Measurements from ENCODE around the gene PANK1.

Gene PANK1

GRCh38 chr10:89663144-89663543, 18.1 kb upstream of the PANK1 start:
- Mint-ChIP-seq H3K27ac (no peak overlapping the region), H3K36me3 (ENCODE audit: low read depth) (no peaks in the 10 kb centered on the region), H3K27me3 (peaks cover 6% of the 10 kb centered on the region), H3K4me3 (no peak overlapping the region), H3K9me3 (no peaks in the 10 kb centered on the region), H3K4me1 (no peaks in the 10 kb centered on the region)
- no peak for ATAC-seq
- DNase-seq = no peak

GRCh38 chr10:89662596-89662995, 17.6 kb upstream of the PANK1 start:
- DNase-seq (no peak), ATAC-seq (no peak)
- H3K27me3 Mint-ChIP-seq = peaks cover 6% of the 10 kb centered on the region
- no peak overlapping the region for H3K4me3 Mint-ChIP-seq
- no peaks in the 10 kb centered on the region for H3K4me1 Mint-ChIP-seq
- no peak overlapping the region for H3K27ac Mint-ChIP-seq
- H3K36me3 Mint-ChIP-seq (ENCODE audit: low read depth) = no peaks in the 10 kb centered on the region
- H3K9me3 Mint-ChIP-seq = no peaks in the 10 kb centered on the region

- H3K4me1 Mint-ChIP-seq = no peaks in the 10 kb centered on the region
- H3K27ac Mint-ChIP-seq = no peak overlapping the region
- H3K27me3 Mint-ChIP-seq = peaks cover 7% of the 10 kb centered on the region
- H3K4me3 Mint-ChIP-seq = no peak overlapping the region
- DNase-seq (no peak), ATAC-seq (no peak)
- peaks cover 5% of the 10 kb centered on the region for H3K9me3 Mint-ChIP-seq
- no peaks in the 10 kb centered on the region for H3K36me3 Mint-ChIP-seq (ENCODE audit: low read depth)
These were observed 14.4 kb upstream of the PANK1 start for GRCh38 chr10:89659143-89660131.

GRCh38 chr10:89657302-89657701, 12.3 kb upstream of the PANK1 start:
- Mint-ChIP-seq H3K36me3 (ENCODE audit: low read depth) (no peaks in the 10 kb centered on the region), H3K27me3 (peaks cover 7% of the 10 kb centered on the region), H3K9me3 (peaks cover 5% of the 10 kb centered on the region), H3K4me1 (no peaks in the 10 kb centered on the region), H3K4me3 (no peak overlapping the region), H3K27ac (no peak overlapping the region)
- ATAC-seq (no peak), DNase-seq (no peak)

- H3K36me3 Mint-ChIP-seq (ENCODE audit: low read depth) = no peaks in the 10 kb centered on the region
- peaks cover 7% of the 10 kb centered on the region for H3K27me3 Mint-ChIP-seq
- H3K9me3 Mint-ChIP-seq = peaks cover 5% of the 10 kb centered on the region
- no peak overlapping the region for H3K4me3 Mint-ChIP-seq
- H3K27ac Mint-ChIP-seq = no peak overlapping the region
- ATAC-seq (no peak), DNase-seq (no peak)
- no peaks in the 10 kb centered on the region for H3K4me1 Mint-ChIP-seq
These were observed 10.7 kb upstream of the PANK1 start for GRCh38 chr10:89655722-89656121.

GRCh38 chr10:89653410-89653869, 8.4 kb upstream of the PANK1 start:
- peaks cover 5% of the 10 kb centered on the region for H3K9me3 Mint-ChIP-seq
- H3K36me3 Mint-ChIP-seq (ENCODE audit: low read depth) = no peaks in the 10 kb centered on the region
- H3K4me1 Mint-ChIP-seq = no peaks in the 10 kb centered on the region
- H3K4me3 Mint-ChIP-seq = no peak overlapping the region
- H3K27ac Mint-ChIP-seq = no peak overlapping the region
- ATAC-seq = no peak
- peaks cover 14% of the 10 kb centered on the region for H3K27me3 Mint-ChIP-seq
- no peak for DNase-seq

- no peak overlapping the region for H3K27ac Mint-ChIP-seq
- ATAC-seq (no peak), DNase-seq (no peak)
- no peak overlapping the region for H3K4me3 Mint-ChIP-seq
- no peaks in the 10 kb centered on the region for H3K4me1 Mint-ChIP-seq
- H3K9me3 Mint-ChIP-seq = peaks cover 5% of the 10 kb centered on the region
- H3K27me3 Mint-ChIP-seq = peaks cover 17% of the 10 kb centered on the region
- no peaks in the 10 kb centered on the region for H3K36me3 Mint-ChIP-seq (ENCODE audit: low read depth)
These were observed 7.8 kb upstream of the PANK1 start for GRCh38 chr10:89652806-89653370.

- no peak overlapping the region for H3K27ac Mint-ChIP-seq
- ATAC-seq = no peak
- H3K36me3 Mint-ChIP-seq (ENCODE audit: low read depth) = no peaks in the 10 kb centered on the region
- DNase-seq = no peak
- peaks cover 20% of the 10 kb centered on the region for H3K27me3 Mint-ChIP-seq
- no peaks in the 10 kb centered on the region for H3K4me1 Mint-ChIP-seq
- H3K4me3 Mint-ChIP-seq = no peak overlapping the region
- H3K9me3 Mint-ChIP-seq = peaks cover 5% of the 10 kb centered on the region
These were observed 7.0 kb upstream of the PANK1 start for GRCh38 chr10:89651916-89652573.

- no peak for DNase-seq
- peaks cover 24% of the 10 kb centered on the region for H3K27me3 Mint-ChIP-seq
- no peak overlapping the region for H3K27ac Mint-ChIP-seq
- no peaks in the 10 kb centered on the region for H3K4me1 Mint-ChIP-seq
- no peak overlapping the region for H3K4me3 Mint-ChIP-seq
- no peak for ATAC-seq
- H3K36me3 Mint-ChIP-seq (ENCODE audit: low read depth) = no peaks in the 10 kb centered on the region
- peaks cover 5% of the 10 kb centered on the region for H3K9me3 Mint-ChIP-seq
These were observed 6.3 kb upstream of the PANK1 start for GRCh38 chr10:89651205-89651915.

- ATAC-seq = no peak
- DNase-seq = no peak
- peaks cover 7% of the 10 kb centered on the region for H3K4me1 Mint-ChIP-seq
- H3K4me3 Mint-ChIP-seq = no peak overlapping the region
- peaks cover 33% of the 10 kb centered on the region for H3K27me3 Mint-ChIP-seq
- H3K9me3 Mint-ChIP-seq = no peaks in the 10 kb centered on the region
- H3K36me3 Mint-ChIP-seq (ENCODE audit: low read depth) = no peaks in the 10 kb centered on the region
- no peak overlapping the region for H3K27ac Mint-ChIP-seq
These were observed 4.0 kb upstream of the PANK1 start for GRCh38 chr10:89649051-89649450.

GRCh38 chr10:89648074-89648473, 3.0 kb upstream of the PANK1 start:
- no peak overlapping the region for H3K4me3 Mint-ChIP-seq
- peaks cover 7% of the 10 kb centered on the region for H3K4me1 Mint-ChIP-seq
- ATAC-seq (no peak), DNase-seq (no peak)
- H3K36me3 Mint-ChIP-seq (ENCODE audit: low read depth) = no peaks in the 10 kb centered on the region
- no peak overlapping the region for H3K27ac Mint-ChIP-seq
- H3K27me3 Mint-ChIP-seq = peaks cover 35% of the 10 kb centered on the region
- no peaks in the 10 kb centered on the region for H3K9me3 Mint-ChIP-seq

GRCh38 chr10:89646889-89647657, 2.0 kb upstream of the PANK1 start:
- Mint-ChIP-seq H3K36me3 (ENCODE audit: low read depth) (no peaks in the 10 kb centered on the region), H3K27ac (no peak overlapping the region), H3K27me3 (peaks cover 36% of the 10 kb centered on the region), H3K4me1 (peaks cover 7% of the 10 kb centered on the region), H3K9me3 (no peaks in the 10 kb centered on the region), H3K4me3 (no peak overlapping the region)
- no peak for DNase-seq
- no peak for ATAC-seq

- Mint-ChIP-seq H3K27me3 (peaks cover 37% of the 10 kb centered on the region), H3K9me3 (no peaks in the 10 kb centered on the region), H3K27ac (peak overlapping the region; percentile 63), H3K4me1 (peaks cover 7% of the 10 kb centered on the region), H3K4me3 (no peak overlapping the region), H3K36me3 (ENCODE audit: low read depth) (no peaks in the 10 kb centered on the region)
- DNase-seq (no peak), ATAC-seq (no peak)
These were observed 715 bp upstream of the PANK1 start for GRCh38 chr10:89645742-89646172.

GRCh38 chr10:89644691-89644966, 413 bp downstream of the PANK1 start:
- H3K27me3 Mint-ChIP-seq = peaks cover 33% of the 10 kb centered on the region
- no peak overlapping the region for H3K27ac Mint-ChIP-seq
- no peaks in the 10 kb centered on the region for H3K9me3 Mint-ChIP-seq
- DNase-seq (no peak), ATAC-seq (peak; percentile 16)
- H3K4me3 Mint-ChIP-seq = no peak overlapping the region
- no peaks in the 10 kb centered on the region for H3K36me3 Mint-ChIP-seq (ENCODE audit: low read depth)
- peaks cover 7% of the 10 kb centered on the region for H3K4me1 Mint-ChIP-seq

Data from activated naive CD8-positive, alpha-beta T cell treated with anti-CD3 and anti-CD28 coated beads, Interleukin-2, amount 50 U/mL, for 24 hours (primary cell).